K562 (cell line): Measurements from ENCODE around the gene TAF12. TPM values are rescaled to one million over a fixed set of nuclear protein-coding genes. Genes with fewer than 3 reads are reported as not detected.

Experiments
- ATF3 ChIP-seq, 2 experiments: fragments of 450-650 bp in 1 of 2; sonication (generic) in 1 of 2; formaldehyde crosslinking in 1 of 2; IDR thresholded peaks in 1 of 2; conservative IDR thresholded peaks in 1 of 2; 2 replicates each; pipeline versions ENCODE4 v1.6.1 to v1.8.1; 2016 to 2023; ENCODE audit warnings: mild to moderate bottlenecking in 2 of 2, moderate library complexity in 2 of 2, inconsistent platforms in 1 of 2, missing genetic modification reagents in 1 of 2
- C11orf30 ChIP-seq: fragments of 450-650 bp; IDR thresholded peaks from 2 replicates; pipeline ENCODE4 v1.6.1; 2016; ENCODE audit warnings: low read depth, mild to moderate bottlenecking
- CHCHD3 ChIP-seq: fragments of 250-450 bp; sonication (Bioruptor Pico); IDR thresholded peaks from 2 replicates; pipeline ENCODE4 v2.1.2; 2022; ENCODE audit warnings: mild to moderate bottlenecking
- IRF2 ChIP-seq: sonication (generic); formaldehyde crosslinking; IDR thresholded peaks from 2 replicates; pipeline ENCODE4 v1.8.1; 2022; ENCODE audit warnings: mild to moderate bottlenecking, missing genetic modification reagents
- KLF6 ChIP-seq: fragments of 250-450 bp; sonication (Bioruptor Pico); IDR thresholded peaks from 2 replicates; pipeline ENCODE4 v1.4.0; 2020; ENCODE audit warnings: mild to moderate bottlenecking, moderate library complexity, borderline replicate concordance
- NFATC3 ChIP-seq: fragments of 450-650 bp; IDR thresholded peaks from 2 replicates; pipeline ENCODE4 v1.6.1; 2017; ENCODE audit warnings: mild to moderate bottlenecking
- RBM15 ChIP-seq: fragments of 200-400 bp; formaldehyde crosslinking; IDR thresholded peaks from 2 replicates; pipeline ENCODE4 v1.6.1; 2018; ENCODE audit warnings: mild to moderate bottlenecking, low read length, moderate library complexity; ENCODE audit not compliant: insufficient read depth
- SMAD1 ChIP-seq: fragments of 150-350 bp; IDR thresholded peaks from 2 replicates; pipeline ENCODE4 v1.6.1; 2014; ENCODE audit warnings: low read length, low read depth; ENCODE audit not compliant: partially characterized antibody
- TRIM24 ChIP-seq, 2 experiments: fragments of 450-650 bp; IDR thresholded peaks; 2 replicates each; pipeline ENCODE4 v1.6.1; 2016
- ZBTB12 ChIP-seq: fragments of 250-450 bp; sonication (Bioruptor Pico); IDR thresholded peaks from 2 replicates; pipeline ENCODE4 v1.4.0; 2020
- ZNF274 ChIP-seq: IDR thresholded peaks from 2 replicates; pipeline ENCODE4 v1.6.1; 2011; ENCODE audit warnings: low read depth, mild to moderate bottlenecking, low read length, moderate library complexity, borderline replicate concordance
- ZNF584 ChIP-seq: fragments of 200-800 bp; sonication (Bioruptor generic); IDR thresholded peaks from 2 replicates; pipeline ENCODE4 v1.6.1; 2016; ENCODE audit warnings: low read depth, mild to moderate bottlenecking, missing genetic modification characterization, missing compliant biosample characterization
- ZNF75A ChIP-seq: fragments of 450-650 bp; formaldehyde crosslinking; IDR thresholded peaks from 2 replicates; pipeline ENCODE4 v1.4.0; 2020; ENCODE audit warnings: mild to moderate bottlenecking
- ZNF77 ChIP-seq: fragments of 250-450 bp; sonication (Bioruptor Pico); IDR thresholded peaks from 2 replicates; pipeline ENCODE4 v1.5.0; 2020
- polyA plus RNA-seq, 8 experiments: library from polyadenylated mRNA; depleted of rRNA in 4 of 8; stranded (reverse) in 5 of 8; unstranded in 3 of 8; fragments of >200 nt; fragmentation: Nextera tagmentation in 2 of 8; fragmentation: Illumina TruSeq in 1 of 8; extraction: Ambion mirVana in 2 of 8; extraction: Trizol in 1 of 8; gene quantifications; 2 replicates each; pipeline versions ENCODE4 v1.2.1 to v1.2.3, GENCODE V29; 2011 to 2014; ENCODE audit warnings: inconsistent platforms in 1 of 8, missing spikeins in 1 of 8
- total RNA-seq, 7 experiments: library from RNA; depleted of rRNA in 6 of 7; stranded (reverse); fragments of >200 nt in 6 of 7; fragmentation: Illumina TruSeq in 2 of 7; extraction: Trizol in 2 of 7; gene quantifications; 2 replicates each; pipeline versions ENCODE4 v1.2.1 to v1.2.3, GENCODE V29; 2011 to 2021; ENCODE audit warnings: low replicate concordance in 1 of 7
- TF ChIP-seq, protein P1 (sequence below): fragments of 450-650 bp; IDR thresholded peaks from 2 replicates; pipeline ENCODE4 v1.6.1; 2017; ENCODE audit warnings: antibody characterized with exemption

The TAF12 gene
- total and polyA plus RNA-seq, 9 of the 15 experiments (the other 6 are each of a cell fraction or from before 2014, with no cell fraction given): 31.6 to 89.0 (median 50.5) TPM

DNA sequence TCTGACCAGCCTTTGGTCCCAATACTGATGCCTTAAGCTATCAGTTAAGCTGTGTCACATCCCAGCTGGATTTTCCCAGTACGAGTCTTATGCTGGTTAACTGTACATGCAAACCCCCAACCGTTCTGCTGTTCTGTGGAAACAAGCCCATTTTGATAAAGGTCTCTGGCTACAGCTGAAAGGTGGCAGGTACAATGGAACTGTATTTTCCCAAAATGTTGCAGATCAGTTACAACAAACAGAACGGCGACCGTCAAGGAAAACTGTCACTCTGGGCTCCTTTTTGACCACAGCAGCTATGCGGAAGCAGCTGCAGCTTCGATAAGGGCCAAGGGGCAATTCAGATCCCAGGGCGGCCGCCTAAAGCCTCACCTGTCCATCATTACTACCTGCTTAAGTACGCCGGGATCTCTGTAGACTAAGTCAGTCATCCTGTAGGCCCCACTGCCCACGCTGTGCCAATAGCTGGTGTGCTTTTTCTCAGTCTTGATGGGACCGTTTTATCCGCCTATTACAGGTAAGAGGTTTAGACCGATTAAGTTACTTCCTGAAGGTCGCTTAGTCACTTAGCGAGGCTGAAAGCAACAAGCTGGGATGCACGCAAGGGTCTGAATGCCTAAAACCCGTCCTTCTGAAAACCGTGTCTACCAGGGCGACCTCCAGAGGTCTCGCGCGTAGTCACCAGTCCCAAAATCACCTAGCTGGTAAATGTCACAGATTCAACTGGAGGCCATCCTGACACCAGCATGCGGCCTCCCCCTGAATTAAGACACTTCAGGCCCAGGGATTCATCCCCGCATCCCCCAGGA lies 61.9 kb downstream of the TAF12 start (continued):
- TF ChIP-seq, protein P1, sequence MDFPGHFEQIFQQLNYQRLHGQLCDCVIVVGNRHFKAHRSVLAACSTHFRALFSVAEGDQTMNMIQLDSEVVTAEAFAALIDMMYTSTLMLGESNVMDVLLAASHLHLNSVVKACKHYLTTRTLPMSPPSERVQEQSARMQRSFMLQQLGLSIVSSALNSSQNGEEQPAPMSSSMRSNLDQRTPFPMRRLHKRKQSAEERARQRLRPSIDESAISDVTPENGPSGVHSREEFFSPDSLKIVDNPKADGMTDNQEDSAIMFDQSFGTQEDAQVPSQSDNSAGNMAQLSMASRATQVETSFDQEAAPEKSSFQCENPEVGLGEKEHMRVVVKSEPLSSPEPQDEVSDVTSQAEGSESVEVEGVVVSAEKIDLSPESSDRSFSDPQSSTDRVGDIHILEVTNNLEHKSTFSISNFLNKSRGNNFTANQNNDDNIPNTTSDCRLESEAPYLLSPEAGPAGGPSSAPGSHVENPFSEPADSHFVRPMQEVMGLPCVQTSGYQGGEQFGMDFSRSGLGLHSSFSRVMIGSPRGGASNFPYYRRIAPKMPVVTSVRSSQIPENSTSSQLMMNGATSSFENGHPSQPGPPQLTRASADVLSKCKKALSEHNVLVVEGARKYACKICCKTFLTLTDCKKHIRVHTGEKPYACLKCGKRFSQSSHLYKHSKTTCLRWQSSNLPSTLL: no peak
- TF ChIP-seq CHCHD3 (CRISPR knock-in tag): no peak
- no peak for TF ChIP-seq ZNF584 (CRISPR knock-in tag)
- TF ChIP-seq RBM15: no peak
- TF ChIP-seq TRIM24 (IDR thresholded peaks at IDR 0.05): no peak
- TF ChIP-seq NFATC3: no peak
- TF ChIP-seq SMAD1: no peak
- TF ChIP-seq ZBTB12 (CRISPR knock-in tag): no peak
- TF ChIP-seq ZNF274: 0 out of 2 replicates have a peak, but pooled peaks have one; percentile 11
- TF ChIP-seq KLF6 (CRISPR knock-in tag): no peak
- no peak for TF ChIP-seq IRF2 (CRISPR knock-in tag)
- TF ChIP-seq ATF3 (IDR thresholded peaks at IDR 0.05): no peak
- no peak for TF ChIP-seq ATF3 (CRISPR knock-in tag; conservative IDR thresholded peaks at IDR 0.05)
- 0 out of 2 replicates have a peak, but pooled peaks have one; percentile 12 for TF ChIP-seq ZNF75A (CRISPR knock-in tag)
- no peak; the same call in 1 of the 2 replicates for TF ChIP-seq C11orf30
- no peak for TF ChIP-seq ZNF77 (CRISPR knock-in tag)
